Neural progenitor cell (in vitro differentiated cells): ENCODE results near the gene SRSF1.

Source experiments
- CTCF ChIP-seq: fragments of 200-600 bp; sonication (generic); IDR thresholded peaks from 2 replicates; pipeline ENCODE4 v1.5.1; 2017; ENCODE audit warnings: antibody characterized with exemption, mild to moderate bottlenecking
- EZH2 ChIP-seq: fragments of 200-600 bp; sonication (generic); IDR thresholded peaks from 2 replicates; pipeline ENCODE4 v1.6.1; 2017; ENCODE audit warnings: antibody characterized with exemption, mild to moderate bottlenecking, moderate library complexity

- TF ChIP-seq CTCF (no peak), EZH2 (no peak)
These were observed at the start of gene SRSF1 for GRCh38 chr17:58006924-58007780.
